ENCODE data around the gene NRF1.

Gene NRF1

GRCh38 chr7:129688503-129689222 is 77.1 kb downstream of the NRF1 start:
- TF ChIP-seq SUZ12 (IDR thresholded peaks at IDR 0.05) (no peak), ZNF384 (IDR thresholded peaks at IDR 0.05) (no peak), SP1 (IDR thresholded peaks at IDR 0.05) (no peak), FOXM1 (IDR thresholded peaks at IDR 0.05; ENCODE audit: borderline replicate concordance) (no peak), NFRKB (IDR thresholded peaks at IDR 0.05) (no peak), BHLHE40 (IDR thresholded peaks at IDR 0.05; ENCODE audit: borderline replicate concordance) (no peak), ARNT (IDR thresholded peaks at IDR 0.05) (no peak), FOXK2 (IDR thresholded peaks at IDR 0.05) (no peak), LEF1 (IDR thresholded peaks at IDR 0.05; ENCODE audit: borderline replicate concordance) (no peak), HDGF (IDR thresholded peaks at IDR 0.05; ENCODE audit: borderline replicate concordance) (no peak)
- CTCF ChIA-PET = no interaction called here
- POLR2A ChIA-PET = no interaction called here
- no peak for DNase-seq (ENCODE audit: extremely low spot score)

DNA sequence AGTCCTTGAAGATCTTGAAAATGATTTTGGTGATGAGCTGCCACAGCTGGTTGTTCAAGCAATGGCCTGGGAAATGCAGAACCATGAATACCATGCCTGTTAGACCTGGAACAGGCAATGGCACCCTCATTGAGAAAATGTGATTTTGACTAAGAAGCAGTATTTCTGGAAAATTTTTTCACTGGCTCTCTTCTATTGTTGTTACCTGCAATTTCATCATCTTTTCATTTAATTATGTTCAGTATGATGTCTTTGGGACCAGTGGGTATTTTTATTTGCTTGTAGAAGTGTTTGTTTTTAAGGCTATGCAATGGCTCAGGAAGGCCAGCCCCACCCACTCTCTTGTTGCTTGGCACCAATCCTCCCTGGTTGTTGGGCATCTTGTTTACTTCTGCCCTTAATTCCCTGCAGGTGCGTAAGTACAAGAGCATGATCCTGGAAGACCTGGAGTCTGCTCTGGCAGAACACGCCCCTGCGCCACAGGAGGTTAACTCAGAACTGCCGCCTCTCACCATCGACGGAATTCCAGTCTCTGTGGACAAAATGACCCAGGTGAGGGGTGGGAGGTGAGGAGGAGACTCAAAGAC is 78.6 kb downstream of the NRF1 start:
- ChIA-PET POLR2A (no interaction called here), CTCF (no interaction called here)
- TF ChIP-seq CTBP1 (IDR thresholded peaks at IDR 0.05; ENCODE audit: borderline replicate concordance) (no peak), HDGF (IDR thresholded peaks at IDR 0.05; ENCODE audit: borderline replicate concordance) (no peak), ZNF384 (IDR thresholded peaks at IDR 0.05) (no peak), FOXA1 (IDR thresholded peaks at IDR 0.05) (no peak), SP1 (IDR thresholded peaks at IDR 0.05) (no peak), L3MBTL2 (conservative IDR thresholded peaks at IDR 0.05) (no peak), BHLHE40 (IDR thresholded peaks at IDR 0.05; ENCODE audit: borderline replicate concordance) (no peak), NFRKB (IDR thresholded peaks at IDR 0.05) (no peak), FOXM1 (IDR thresholded peaks at IDR 0.05; ENCODE audit: borderline replicate concordance) (no peak), FOXK2 (IDR thresholded peaks at IDR 0.05) (no peak), ELF4 (IDR thresholded peaks at IDR 0.05) (no peak), ARNT (IDR thresholded peaks at IDR 0.05) (no peak)
- TF ChIP-seq, protein P1, sequence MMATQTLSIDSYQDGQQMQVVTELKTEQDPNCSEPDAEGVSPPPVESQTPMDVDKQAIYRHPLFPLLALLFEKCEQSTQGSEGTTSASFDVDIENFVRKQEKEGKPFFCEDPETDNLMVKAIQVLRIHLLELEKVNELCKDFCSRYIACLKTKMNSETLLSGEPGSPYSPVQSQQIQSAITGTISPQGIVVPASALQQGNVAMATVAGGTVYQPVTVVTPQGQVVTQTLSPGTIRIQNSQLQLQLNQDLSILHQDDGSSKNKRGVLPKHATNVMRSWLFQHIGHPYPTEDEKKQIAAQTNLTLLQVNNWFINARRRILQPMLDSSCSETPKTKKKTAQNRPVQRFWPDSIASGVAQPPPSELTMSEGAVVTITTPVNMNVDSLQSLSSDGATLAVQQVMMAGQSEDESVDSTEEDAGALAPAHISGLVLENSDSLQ (IDR thresholded peaks at IDR 0.05) = no peak
- DNase-seq (ENCODE audit: extremely low spot score) = no peak

DNA sequence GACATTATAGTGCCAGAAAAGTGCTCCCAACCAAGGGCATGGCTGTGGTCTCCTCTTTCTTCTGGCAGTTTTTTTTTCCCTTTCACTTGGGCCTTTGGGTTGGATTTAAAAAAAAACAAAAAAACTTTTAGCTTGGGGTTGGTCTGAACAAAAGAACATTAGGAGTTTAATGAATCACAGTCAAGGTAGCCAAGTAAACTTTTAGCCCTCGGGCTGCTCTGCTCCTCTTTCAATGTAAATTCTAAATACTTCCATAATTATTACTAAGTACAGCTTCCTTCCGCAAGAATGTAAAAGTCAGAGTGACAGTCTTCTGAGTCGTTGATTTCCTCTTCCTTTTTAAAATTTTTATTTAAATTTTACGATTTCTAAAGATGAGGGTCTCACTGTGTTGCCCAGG is 79.2 kb downstream of the NRF1 start:
- ChIA-PET CTCF (no interaction called here), POLR2A (no interaction called here)
- TF ChIP-seq ZNF384 (IDR thresholded peaks at IDR 0.05) (no peak), FOXK2 (IDR thresholded peaks at IDR 0.05) (no peak)
- DNase-seq (ENCODE audit: extremely low spot score) = no peak

- CTCF ChIA-PET = interaction anchor here (0.8 to 1.1 kb wide), 2 partner anchors 86 to 126 kb away, joined by 3 to 9 read pairs; no protein-coding TSS in a partner anchor
- no peak for DNase-seq (ENCODE audit: extremely low spot score)
- TF ChIP-seq BHLHE40 (IDR thresholded peaks at IDR 0.05; ENCODE audit: borderline replicate concordance) (no peak), FOXA1 (IDR thresholded peaks at IDR 0.05) (no peak), LEF1 (IDR thresholded peaks at IDR 0.05; ENCODE audit: borderline replicate concordance) (no peak)
- POLR2A ChIA-PET = no interaction called here
These were observed 87.2 kb downstream of the NRF1 start for GRCh38 chr7:129698516-129699418.

DNA sequence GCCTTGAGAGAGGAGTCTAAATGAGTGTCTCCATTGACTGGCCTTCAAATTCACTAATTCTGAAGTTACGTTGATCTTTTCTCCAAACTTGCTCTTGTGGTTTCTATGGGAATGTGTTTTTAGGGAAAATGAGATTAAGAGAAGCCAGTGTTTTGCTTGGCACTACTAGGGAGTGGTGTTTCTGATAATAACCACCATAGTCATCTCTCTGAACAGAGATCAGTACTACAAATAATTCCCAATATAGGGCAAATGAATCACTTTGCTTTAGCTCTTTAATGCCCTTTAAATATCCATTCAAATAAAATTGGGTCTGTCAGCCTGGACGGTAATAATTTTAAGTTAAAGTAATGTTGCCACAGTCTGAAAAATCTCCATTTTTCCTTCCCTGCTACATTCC is 90.8 kb downstream of the NRF1 start:
- no peak for DNase-seq (ENCODE audit: extremely low spot score)
- TF ChIP-seq HDGF (IDR thresholded peaks at IDR 0.05; ENCODE audit: borderline replicate concordance) (no peak), FOXA1 (IDR thresholded peaks at IDR 0.05) (no peak), BHLHE40 (IDR thresholded peaks at IDR 0.05; ENCODE audit: borderline replicate concordance) (no peak), FOXM1 (IDR thresholded peaks at IDR 0.05; ENCODE audit: borderline replicate concordance) (no peak), TARDBP (IDR thresholded peaks at IDR 0.05) (no peak), LEF1 (IDR thresholded peaks at IDR 0.05; ENCODE audit: borderline replicate concordance) (no peak), FOXK2 (IDR thresholded peaks at IDR 0.05) (no peak), ARNT (IDR thresholded peaks at IDR 0.05) (no peak), L3MBTL2 (conservative IDR thresholded peaks at IDR 0.05) (no peak), ELF4 (IDR thresholded peaks at IDR 0.05) (no peak), SUZ12 (IDR thresholded peaks at IDR 0.05) (no peak), SP1 (IDR thresholded peaks at IDR 0.05) (no peak), NFRKB (IDR thresholded peaks at IDR 0.05) (no peak), CTBP1 (IDR thresholded peaks at IDR 0.05; ENCODE audit: borderline replicate concordance) (no peak), ZNF384 (IDR thresholded peaks at IDR 0.05) (no peak)
- TF ChIP-seq, protein P1 (IDR thresholded peaks at IDR 0.05) = no peak
- CTCF ChIA-PET = no interaction called here
- POLR2A ChIA-PET = no interaction called here

- no peak for TF ChIP-seq FOXA1 (IDR thresholded peaks at IDR 0.05)
- TF ChIP-seq L3MBTL2 (conservative IDR thresholded peaks at IDR 0.05) = no peak
- no peak for TF ChIP-seq TARDBP (IDR thresholded peaks at IDR 0.05)
- no peak for TF ChIP-seq FOXM1 (IDR thresholded peaks at IDR 0.05; ENCODE audit: borderline replicate concordance)
- TF ChIP-seq, protein P1 (IDR thresholded peaks at IDR 0.05) = no peak
- no peak for TF ChIP-seq LEF1 (IDR thresholded peaks at IDR 0.05; ENCODE audit: borderline replicate concordance)
- no peak for TF ChIP-seq HDGF (IDR thresholded peaks at IDR 0.05; ENCODE audit: borderline replicate concordance)
- no peak for TF ChIP-seq ELF4 (IDR thresholded peaks at IDR 0.05)
- TF ChIP-seq NFRKB (IDR thresholded peaks at IDR 0.05) = no peak
- TF ChIP-seq BHLHE40 (IDR thresholded peaks at IDR 0.05; ENCODE audit: borderline replicate concordance) = no peak
- TF ChIP-seq CTBP1 (IDR thresholded peaks at IDR 0.05; ENCODE audit: borderline replicate concordance) = no peak
- TF ChIP-seq SUZ12 (IDR thresholded peaks at IDR 0.05) = no peak
- no peak for TF ChIP-seq SP1 (IDR thresholded peaks at IDR 0.05)
- TF ChIP-seq ZNF384 (IDR thresholded peaks at IDR 0.05) = no peak
- TF ChIP-seq FOXK2 (IDR thresholded peaks at IDR 0.05) = no peak
- no peak for DNase-seq (ENCODE audit: extremely low spot score)
- ChIA-PET CTCF (interaction anchor here (0.5 kb wide), 1 partner anchor 320 kb away, joined by 4 read pairs; no protein-coding TSS in a partner anchor), POLR2A (no interaction called here)
These were observed 91.3 kb downstream of the NRF1 start for GRCh38 chr7:129702761-129703338.

All from HEK293T (cell line).